Tibial nerve (tissue), 4 donors: ENCODE measurements around the gene MAGEB1. TPM values are rescaled to one million over a fixed set of nuclear protein-coding genes. Genes with fewer than 3 reads are reported as not detected.

Experiments used
- DNase-seq, 2 donors: peaks; one replicate each; pipeline ENCODE4 v3.0.0-alpha.2; 2019; ENCODE audit warnings: low spot score in 2 of 2
- H3K27ac ChIP-seq, 4 donors: fragments of 200-600 bp; sonication (generic) in 3 of 4; one replicate each; pipeline ENCODE4 v1.5.1; 2017 to 2019; ENCODE audit warnings: mild to moderate bottlenecking in 1 of 4
- H3K27me3 ChIP-seq, 2 donors: fragments of 200-600 bp; sonication (generic) in 1 of 2; one replicate each; pipeline versions ENCODE4 v1.5.1 to v1.6.0; 2017 to 2019
- H3K36me3 ChIP-seq, 3 donors: fragments of 200-600 bp; sonication (generic); one replicate each; pipeline ENCODE4 v1.5.1; 2018 to 2019
- H3K4me1 ChIP-seq, 4 donors: fragments of 200-600 bp; sonication (generic) in 3 of 4; one replicate each; pipeline ENCODE4 v1.5.1; 2017 to 2019
- H3K4me3 ChIP-seq, 4 donors: fragments of 200-600 bp; sonication (generic) in 3 of 4; one replicate each; pipeline ENCODE4 v1.5.1; 2017 to 2019; ENCODE audit warnings: mild to moderate bottlenecking in 1 of 4, moderate library complexity in 1 of 4
- H3K9me3 ChIP-seq, 4 donors: fragments of 200-600 bp; sonication (generic) in 3 of 4; one replicate each; pipeline ENCODE4 v1.5.1; 2017 to 2019
- EP300 ChIP-seq, 2 donors: sonication (generic); formaldehyde crosslinking; IDR thresholded peaks; one replicate each; pipeline ENCODE4 v1.6.1; 2017; ENCODE audit warnings: antibody characterized with exemption in 2 of 2, mild to moderate bottlenecking in 1 of 2
- POLR2A ChIP-seq, 2 donors: fragments of 450-650 bp; IDR thresholded peaks; one replicate each; pipeline ENCODE4 v1.6.1; 2017; ENCODE audit warnings: antibody characterized with exemption in 2 of 2, mild to moderate bottlenecking in 2 of 2, moderate library complexity in 2 of 2
- WGBS, 2 donors: methylation state at CpG; one replicate each; pipeline ENCODE4 v1.1.5; 2018; 5-methylcytosine and 5-hydroxymethylcytosine counted together
- total RNA-seq, 4 donors: library from RNA; depleted of rRNA; stranded (reverse); fragments of >200 nt; gene quantifications; one replicate each; pipeline ENCODE4 v1.1.0, GENCODE V29; 2016
- TF ChIP-seq, protein P1 (sequence below), 5 experiments: fragments of 200-600 bp in 3 of 5; fragments of 450-650 bp in 2 of 5; sonication (generic) in 3 of 5; IDR thresholded peaks; one replicate each; pipeline ENCODE4 v1.5.1; 2016 to 2019; ENCODE audit warnings: antibody characterized with exemption in 5 of 5, mild to moderate bottlenecking in 3 of 5, moderate library complexity in 2 of 5

Gene MAGEB1
- total RNA-seq, 4 donors from 2014 or later = not detected

DNA sequence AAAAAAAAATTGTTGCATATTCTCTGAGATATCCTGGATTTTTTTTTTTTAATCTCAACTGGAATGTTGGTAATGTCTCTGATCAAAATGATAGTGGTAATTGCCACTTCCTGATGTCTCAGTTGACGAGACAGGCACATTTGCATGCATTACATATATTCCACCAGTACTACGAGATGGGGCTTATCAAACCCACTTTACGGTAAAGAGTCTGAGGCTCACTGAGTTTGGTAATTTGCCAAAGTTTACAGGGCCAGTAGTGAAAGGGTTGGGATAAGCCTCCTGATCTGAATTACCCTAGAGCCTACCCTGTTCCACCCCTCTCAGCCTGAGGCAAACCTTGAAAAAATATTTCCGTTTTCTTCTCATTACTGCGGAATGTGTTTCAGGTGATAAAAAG lies 26.3 kb upstream of the MAGEB1 start:
- DNase-seq = no peak
- Histone ChIP-seq H3K9me3 (no peaks in the 10 kb centered on the region), H3K27ac (no peak overlapping the region), H3K27me3 (no peaks in the 10 kb centered on the region), H3K4me3 (no peak overlapping the region), H3K36me3 (no peaks in the 10 kb centered on the region), H3K4me1 (no peaks in the 10 kb centered on the region)
- TF ChIP-seq POLR2A (IDR thresholded peaks at IDR 0.05) (no peak), EP300 (IDR thresholded peaks at IDR 0.05) (no peak)
- TF ChIP-seq, protein P1, sequence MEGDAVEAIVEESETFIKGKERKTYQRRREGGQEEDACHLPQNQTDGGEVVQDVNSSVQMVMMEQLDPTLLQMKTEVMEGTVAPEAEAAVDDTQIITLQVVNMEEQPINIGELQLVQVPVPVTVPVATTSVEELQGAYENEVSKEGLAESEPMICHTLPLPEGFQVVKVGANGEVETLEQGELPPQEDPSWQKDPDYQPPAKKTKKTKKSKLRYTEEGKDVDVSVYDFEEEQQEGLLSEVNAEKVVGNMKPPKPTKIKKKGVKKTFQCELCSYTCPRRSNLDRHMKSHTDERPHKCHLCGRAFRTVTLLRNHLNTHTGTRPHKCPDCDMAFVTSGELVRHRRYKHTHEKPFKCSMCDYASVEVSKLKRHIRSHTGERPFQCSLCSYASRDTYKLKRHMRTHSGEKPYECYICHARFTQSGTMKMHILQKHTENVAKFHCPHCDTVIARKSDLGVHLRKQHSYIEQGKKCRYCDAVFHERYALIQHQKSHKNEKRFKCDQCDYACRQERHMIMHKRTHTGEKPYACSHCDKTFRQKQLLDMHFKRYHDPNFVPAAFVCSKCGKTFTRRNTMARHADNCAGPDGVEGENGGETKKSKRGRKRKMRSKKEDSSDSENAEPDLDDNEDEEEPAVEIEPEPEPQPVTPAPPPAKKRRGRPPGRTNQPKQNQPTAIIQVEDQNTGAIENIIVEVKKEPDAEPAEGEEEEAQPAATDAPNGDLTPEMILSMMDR (IDR thresholded peaks at IDR 0.05) = no peak
- 83 to 88% methylated on average over 5 of the region's 5 CpGs for WGBS, 2 donors

DNA sequence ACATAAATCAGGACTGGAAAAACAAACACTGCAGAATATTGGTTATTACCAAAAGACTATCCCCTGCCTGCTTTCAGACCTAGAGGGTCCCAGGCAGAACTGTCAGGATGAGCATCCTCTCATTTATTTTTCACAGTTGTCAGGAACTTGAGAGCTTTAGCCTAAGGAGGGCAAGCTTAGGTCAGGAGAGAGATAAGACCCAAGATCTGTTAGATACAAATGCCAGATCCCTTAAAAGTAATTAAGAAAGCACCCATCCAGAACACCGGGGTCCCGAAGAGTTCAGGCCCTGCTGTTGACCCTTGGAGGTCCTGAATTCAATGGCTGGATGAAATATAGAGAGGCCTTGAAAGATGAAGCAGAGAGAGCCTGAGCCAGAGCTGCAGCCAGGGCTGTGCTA lies 22.4 kb upstream of the MAGEB1 start:
- H3K27me3 ChIP-seq = no peaks in the 10 kb centered on the region
- H3K4me1 ChIP-seq = no peaks in the 10 kb centered on the region
- no peaks in the 10 kb centered on the region for H3K36me3 ChIP-seq
- DNase-seq = no peak
- H3K9me3 ChIP-seq = no peaks in the 10 kb centered on the region
- WGBS, 2 donors = 14 to 36% methylated on average over 2 of the region's 2 CpGs
- no peak for TF ChIP-seq POLR2A (IDR thresholded peaks at IDR 0.05)
- no peak overlapping the region for H3K27ac ChIP-seq
- H3K4me3 ChIP-seq = no peak overlapping the region

DNA sequence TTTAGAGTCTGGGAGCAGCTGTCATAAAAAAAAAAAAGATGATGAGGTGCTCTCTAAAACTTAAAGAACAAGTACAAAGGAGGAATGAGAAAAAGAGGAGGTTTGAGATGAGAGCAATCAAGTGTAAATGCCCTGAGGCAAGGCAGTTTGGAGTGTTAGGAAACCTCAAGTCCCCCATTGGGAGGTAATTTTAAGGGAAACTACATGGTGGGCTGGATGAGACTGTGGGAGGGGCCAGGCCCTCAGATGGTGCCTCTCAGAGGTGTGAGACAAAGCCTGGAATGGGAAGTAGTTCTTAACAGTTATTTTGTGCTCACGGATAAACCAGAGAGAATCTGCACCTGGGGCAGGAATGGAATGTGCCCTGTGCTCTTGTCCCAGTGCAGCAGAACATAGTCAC lies 18.4 kb upstream of the MAGEB1 start:
- Histone ChIP-seq H3K4me3 (no peak overlapping the region), H3K27ac (no peak overlapping the region), H3K4me1 (no peaks in the 10 kb centered on the region), H3K36me3 (no peaks in the 10 kb centered on the region), H3K27me3 (no peaks in the 10 kb centered on the region), H3K9me3 (no peaks in the 10 kb centered on the region)
- WGBS, 2 donors = 33 to 60% methylated on average over 1 of the region's 1 CpG
- no peak for TF ChIP-seq POLR2A (IDR thresholded peaks at IDR 0.05)
- TF ChIP-seq, protein P1 (IDR thresholded peaks at IDR 0.05) = no peak
- no peak for TF ChIP-seq EP300 (IDR thresholded peaks at IDR 0.05)
- DNase-seq = no peak

DNA sequence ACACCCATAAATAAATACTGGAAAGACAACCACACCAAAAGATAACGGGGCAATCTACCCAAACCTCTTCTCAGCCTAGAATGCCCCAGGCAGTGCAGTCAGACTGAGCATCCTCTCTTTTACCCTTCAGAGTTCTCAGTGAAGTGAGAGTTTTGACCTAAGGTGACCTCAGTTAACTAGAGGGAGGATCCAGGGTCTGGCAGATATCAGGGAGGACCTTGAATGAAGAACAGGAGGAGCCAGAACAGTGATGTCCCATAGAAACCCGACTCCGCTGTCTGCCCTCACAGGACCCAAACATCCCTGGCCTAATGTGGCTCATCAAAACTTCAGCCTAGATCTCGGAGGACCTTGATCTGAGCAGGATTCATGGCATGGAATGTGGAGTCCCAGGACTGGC lies 16.6 kb upstream of the MAGEB1 start, which contains the start of gene MAGEB3:
Gene MAGEB3, plus strand, starts transcription at position 263 of the 400 bp plus-strand sequence. CDS start 5,268 bp downstream, outside the sequence.
- Histone ChIP-seq H3K36me3 (no peaks in the 10 kb centered on the region), H3K27me3 (no peaks in the 10 kb centered on the region), H3K27ac (no peak within 1 kb of the TSS), H3K9me3 (no peaks in the 10 kb centered on the region), H3K4me3 (no peak within 1 kb of the TSS), H3K4me1 (no peaks in the 10 kb centered on the region)
- TF ChIP-seq, protein P1 (IDR thresholded peaks at IDR 0.05) = no peak
- TF ChIP-seq EP300 (IDR thresholded peaks at IDR 0.05) (no peak), POLR2A (IDR thresholded peaks at IDR 0.05) (no peak)
- WGBS, 2 donors = 67 to 69% methylated on average over 4 of the region's 4 CpGs
- DNase-seq = no peak

DNA sequence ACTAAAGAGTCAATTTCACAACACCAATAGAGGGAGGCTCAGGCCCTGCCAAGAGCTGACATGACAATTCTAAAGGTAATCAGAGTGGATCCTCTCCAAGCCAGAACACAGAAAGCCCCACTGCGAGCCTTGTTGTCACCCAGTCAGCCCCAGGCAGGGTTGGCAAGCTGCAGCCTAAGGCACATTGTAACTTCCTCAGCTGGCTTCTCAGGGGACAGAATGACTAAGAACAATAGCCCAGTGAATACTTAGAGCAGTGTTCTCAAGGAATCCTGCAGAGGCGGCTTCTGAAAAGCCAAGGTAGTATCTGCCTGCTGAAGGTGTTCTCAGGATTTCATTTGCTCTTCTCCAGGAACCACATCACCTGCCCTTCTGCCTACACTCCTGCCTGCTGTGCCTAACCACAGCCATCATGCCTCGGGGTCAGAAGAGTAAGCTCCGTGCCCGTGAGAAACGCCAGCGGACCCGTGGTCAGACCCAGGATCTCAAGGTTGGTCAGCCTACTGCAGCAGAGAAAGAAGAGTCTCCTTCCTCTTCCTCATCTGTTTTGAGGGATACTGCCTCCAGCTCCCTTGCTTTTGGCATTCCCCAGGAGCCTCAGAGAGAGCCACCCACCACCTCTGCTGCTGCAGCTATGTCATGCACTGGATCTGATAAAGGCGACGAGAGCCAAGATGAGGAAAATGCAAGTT lies 5.1 kb upstream of the MAGEB1 start, which contains the start of gene MAGEB4:
Gene MAGEB4, plus strand, starts transcription at position 277 of the 692 bp plus-strand sequence. Its CDS starts 136 bp downstream, at position 413.
- WGBS, 2 donors = 76 to 86% methylated on average over 4 to 10 of the region's 10 CpGs
- Histone ChIP-seq H3K9me3 (no peaks in the 10 kb centered on the region), H3K36me3 (no peaks in the 10 kb centered on the region), H3K27ac (no peak within 1 kb of the TSS), H3K27me3 (peaks cover 0 to 4% of the 10 kb centered on the region in 2 donors), H3K4me3 (no peak within 1 kb of the TSS), H3K4me1 (no peaks in the 10 kb centered on the region)
- TF ChIP-seq EP300 (IDR thresholded peaks at IDR 0.05) (no peak), POLR2A (IDR thresholded peaks at IDR 0.05) (no peak)
- TF ChIP-seq, protein P1 (IDR thresholded peaks at IDR 0.05) = no peak
- no peak for DNase-seq
